CD4-positive, alpha-beta T cell treated with Interleukin-15 for 4 hours (primary cell): Measurements from ENCODE around the gene VAV3.

ENCODE experiments used
- DNase-seq: peaks from one replicate; pipeline ENCODE4 v3.0.0-alpha.2; 2020; ENCODE audit warnings: low spot score

The VAV3 gene

DNA sequence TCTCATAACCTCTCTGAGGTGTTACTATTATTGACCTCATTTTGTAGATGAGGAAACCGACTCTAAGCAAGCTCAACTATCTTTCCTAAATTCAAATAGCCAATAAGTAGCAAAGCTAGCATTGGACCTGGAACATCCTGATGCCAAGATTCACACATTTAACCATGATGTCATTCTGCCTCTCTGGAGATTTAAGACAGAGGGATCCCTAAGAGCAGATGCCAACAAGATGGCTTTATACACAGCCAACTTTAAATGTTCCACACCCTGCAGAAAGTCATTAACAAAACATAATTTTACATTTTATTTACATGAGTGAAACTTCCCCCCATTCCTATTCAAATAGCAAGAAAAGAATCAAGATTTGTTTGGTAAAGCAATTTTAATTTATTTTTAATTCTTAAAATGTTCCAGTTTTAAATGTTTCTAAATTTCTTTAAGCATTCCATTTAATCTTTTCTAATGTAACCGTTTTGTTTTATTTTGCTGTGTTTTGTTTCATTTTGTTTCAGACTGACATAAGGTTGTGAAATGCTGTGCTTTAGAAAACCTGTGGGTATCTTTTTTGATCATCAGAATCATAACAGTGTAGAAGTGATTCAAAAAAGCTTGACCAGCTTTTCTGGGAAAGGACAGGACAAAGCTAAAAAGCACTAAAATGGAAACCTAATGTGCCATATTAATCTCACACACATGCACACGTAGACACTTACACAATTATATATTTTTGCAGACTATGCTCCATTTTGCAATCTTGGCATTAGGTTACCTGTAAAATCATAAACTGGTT is 7.6 kb upstream of the VAV3 start:
- DNase-seq = no peak

DNA sequence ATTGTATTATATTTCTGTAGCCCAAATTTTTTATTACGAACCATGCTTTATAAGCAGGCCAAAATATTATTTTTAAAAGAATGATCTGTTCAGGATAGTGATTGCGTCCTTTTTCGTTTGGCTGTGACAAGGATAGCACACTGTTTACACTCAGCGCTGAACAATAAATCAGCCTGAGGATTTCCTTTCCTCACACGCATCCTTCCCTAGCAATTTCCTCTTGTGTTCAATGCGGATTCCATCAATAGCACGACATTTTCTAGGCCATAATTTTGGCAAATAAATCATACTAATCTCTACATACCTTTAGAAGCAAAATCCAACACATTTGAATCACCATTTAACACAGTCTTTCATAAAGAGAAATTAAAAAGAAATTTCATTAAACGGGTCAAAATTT is 1.6 kb upstream of the VAV3 start:
- no peak for DNase-seq

DNA sequence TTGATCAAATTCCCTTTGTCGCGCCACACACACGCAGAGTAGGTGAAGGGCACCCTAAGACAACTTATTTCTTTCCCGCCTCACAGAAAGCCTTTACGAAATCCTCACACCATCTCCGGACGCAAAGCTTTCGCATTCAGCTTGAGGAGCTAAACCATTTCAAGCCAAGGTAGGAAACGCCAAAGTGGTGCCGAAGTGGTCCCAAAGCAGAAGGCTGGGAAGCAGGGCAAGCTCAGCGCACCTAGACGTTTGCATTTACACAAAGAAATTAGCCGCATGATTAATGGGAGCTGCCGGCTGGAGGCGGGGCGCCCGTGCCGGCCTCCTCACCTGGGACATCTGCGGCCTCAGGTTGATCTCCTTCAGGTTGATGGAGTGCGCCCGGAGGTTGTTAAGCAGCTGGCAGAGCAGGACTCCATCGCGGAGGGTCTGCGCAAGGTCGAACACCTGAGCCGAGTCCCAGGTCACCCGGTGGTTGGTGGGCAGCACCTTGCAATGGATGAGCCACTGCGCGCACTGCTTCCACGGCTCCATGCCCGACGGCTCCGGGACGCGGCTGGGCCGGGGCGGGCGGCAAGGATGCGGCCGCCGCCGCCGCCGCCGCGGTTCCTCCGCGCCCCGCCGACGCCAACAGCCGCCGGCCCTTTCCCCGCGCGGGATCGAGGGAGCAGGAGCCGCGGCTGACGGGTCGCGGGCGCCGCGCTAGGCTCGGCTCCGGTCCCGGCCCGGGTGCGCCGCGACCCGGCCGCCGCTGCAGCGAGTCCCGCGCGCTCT is 457 bp downstream of the VAV3 start:
- DNase-seq = peak; percentile 20

DNA sequence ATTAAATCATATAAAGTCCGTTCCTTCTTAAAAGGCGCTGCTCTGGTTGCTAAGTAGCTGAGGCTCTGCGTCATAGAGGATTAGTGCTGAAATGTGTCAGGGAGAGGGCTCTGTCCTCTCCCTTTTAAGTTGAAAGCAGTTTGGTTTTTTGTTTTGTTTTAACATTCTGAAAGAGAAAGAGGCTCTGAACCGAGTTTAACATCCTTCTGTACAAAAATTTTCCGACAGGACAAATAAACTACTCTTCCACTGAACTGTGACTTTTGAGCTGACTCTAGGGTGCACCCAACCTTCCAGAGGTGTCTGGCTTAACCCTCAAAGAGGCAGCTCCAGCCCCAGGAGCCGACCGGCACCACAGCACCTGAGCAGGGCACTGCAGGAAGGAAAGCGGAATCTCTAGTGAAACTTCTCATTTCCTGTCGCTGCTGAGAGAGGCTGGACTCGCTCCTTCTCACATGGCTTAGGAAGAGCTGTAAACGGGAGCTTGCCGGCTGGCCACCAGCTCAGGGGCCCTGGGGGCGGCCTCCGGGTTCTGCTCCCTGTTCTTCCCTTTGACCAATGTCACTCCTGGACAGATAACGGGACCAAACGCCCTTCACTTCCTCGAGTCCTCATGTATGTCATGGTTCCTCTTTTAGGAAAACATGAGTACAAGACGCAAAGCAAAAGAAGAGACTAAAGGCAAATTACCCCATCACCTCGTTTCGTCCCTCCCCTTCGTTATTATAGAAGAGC is 1.2 kb downstream of the VAV3 start:
- peak; percentile 61 for DNase-seq

DNA sequence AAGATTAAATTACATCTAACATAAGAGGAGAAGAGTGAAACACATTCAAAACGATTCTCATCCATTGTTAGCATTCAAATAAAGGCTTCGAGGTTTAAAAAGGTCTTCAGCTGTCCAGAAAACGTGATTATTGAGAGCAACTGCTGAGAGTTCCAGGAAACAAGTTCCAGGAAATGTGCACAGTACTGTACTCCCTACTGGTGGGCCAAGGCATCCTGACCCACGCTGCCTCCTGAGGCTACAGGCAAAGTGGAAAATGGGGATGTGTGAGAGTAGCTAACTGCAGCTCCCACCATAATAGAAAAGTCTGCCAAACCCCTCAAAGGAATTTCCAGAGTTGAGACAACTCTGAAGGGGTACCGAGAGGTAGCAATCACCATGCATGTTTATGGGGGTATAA is 2.0 kb downstream of the VAV3 start:
- DNase-seq = no peak

DNA sequence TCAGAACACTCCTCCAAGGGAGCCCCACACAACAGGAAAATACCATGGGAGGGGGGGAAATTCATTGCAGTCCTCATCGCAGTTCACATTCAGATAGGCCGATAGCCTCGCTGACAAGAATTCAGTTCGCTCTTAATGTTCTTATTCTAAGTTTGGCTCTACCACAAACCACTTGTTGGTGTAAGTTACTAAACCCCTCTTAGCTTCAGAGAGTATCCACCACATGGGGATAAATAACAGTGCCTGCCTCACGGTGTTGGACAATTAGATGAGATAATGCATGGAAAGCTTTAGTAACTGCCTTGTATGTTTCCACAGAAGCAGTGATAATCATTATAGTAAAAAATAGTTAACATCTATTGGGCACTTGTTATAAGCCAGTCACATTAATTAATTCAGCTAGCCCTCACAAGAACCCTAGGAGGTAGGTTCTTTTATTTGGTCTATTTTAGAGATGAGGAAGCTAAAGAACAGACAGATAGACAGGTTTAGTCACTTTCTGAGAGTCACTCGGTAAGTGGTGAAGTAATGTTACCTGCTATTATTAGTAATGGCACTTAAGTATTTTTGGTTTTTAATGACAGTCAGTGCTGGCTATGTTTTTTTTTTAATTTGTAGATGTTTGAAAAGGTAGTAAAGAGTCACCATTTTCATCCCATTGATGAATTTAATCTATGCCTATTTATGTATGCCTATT is 10.1 kb downstream of the VAV3 start:
- no peak for DNase-seq

DNA sequence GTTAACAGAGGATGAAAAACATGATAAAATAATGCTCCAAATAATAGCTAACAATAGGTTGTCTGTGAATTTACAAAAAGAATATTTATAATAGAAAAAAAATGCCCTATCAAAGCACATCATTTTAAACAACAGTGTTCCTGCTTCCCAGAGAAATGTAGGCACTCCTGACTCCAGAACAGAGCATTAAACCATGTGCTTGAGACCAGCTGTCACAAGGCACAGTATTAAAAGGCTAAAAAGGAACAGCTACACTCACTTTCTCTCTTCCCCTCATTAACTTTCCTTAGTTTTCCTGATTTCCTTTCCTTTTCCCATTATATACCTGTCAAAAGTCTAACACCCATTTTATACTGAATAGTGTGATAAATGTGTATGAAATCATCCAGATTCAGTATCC is 10.9 kb downstream of the VAV3 start:
- no peak for DNase-seq

DNA sequence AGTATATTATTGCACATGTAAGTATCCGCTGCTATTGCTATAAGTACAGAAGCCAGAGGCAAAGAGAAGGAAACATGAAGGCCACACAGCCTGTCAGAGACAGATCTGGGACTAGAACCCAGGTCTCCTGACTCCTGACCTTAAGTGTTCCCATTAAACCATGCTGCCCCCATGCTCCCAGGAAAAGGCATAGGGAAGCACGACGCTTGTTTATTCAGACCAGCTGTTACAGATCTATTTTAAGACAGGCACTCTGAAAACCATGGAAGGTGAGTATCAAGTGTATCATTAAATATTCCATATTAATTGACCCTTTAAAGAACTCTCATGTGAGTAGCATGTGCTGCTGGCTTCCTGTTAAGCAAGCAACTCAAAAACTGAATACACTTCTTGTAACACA is 11.4 kb downstream of the VAV3 start:
- DNase-seq = no peak

DNA sequence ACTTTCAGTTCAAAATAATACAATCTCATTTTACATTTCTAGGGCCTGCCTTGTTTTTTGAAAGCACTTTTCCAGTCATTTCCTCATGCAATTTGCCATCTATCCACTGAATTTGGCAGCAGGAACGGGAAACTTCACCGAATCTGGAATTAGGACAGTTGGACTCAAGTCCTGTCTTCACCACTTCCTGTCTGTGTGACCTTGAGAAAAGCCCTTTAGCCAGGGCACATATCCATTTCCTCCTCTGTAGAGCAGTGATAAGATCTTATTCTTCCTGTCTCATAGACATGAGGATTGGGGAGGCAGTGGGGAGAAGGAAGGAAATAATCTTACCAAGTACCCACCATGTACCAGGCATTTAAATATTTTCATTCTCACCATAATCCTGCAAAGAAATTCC is 12.0 kb downstream of the VAV3 start:
- no peak for DNase-seq

DNA sequence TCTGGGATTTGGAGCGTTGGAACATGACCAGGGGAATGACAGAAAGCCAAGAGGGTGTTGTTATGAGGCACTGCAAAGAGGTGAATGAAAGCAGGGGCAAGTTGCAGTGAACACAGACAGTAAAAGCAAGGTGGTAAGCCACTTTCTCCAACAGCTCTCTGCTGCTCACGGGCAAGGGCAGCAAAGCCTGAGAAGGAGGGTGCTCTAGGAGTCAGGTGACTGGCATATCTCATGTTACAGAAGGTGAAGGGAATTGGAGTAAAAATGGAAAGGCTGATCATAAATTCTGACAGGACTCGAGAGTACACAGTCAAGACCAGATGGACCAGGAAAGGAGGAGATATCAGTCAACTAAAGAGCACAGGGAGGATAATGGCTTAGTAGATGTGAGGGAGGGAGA is 14.5 kb downstream of the VAV3 start:
- no peak for DNase-seq

DNA sequence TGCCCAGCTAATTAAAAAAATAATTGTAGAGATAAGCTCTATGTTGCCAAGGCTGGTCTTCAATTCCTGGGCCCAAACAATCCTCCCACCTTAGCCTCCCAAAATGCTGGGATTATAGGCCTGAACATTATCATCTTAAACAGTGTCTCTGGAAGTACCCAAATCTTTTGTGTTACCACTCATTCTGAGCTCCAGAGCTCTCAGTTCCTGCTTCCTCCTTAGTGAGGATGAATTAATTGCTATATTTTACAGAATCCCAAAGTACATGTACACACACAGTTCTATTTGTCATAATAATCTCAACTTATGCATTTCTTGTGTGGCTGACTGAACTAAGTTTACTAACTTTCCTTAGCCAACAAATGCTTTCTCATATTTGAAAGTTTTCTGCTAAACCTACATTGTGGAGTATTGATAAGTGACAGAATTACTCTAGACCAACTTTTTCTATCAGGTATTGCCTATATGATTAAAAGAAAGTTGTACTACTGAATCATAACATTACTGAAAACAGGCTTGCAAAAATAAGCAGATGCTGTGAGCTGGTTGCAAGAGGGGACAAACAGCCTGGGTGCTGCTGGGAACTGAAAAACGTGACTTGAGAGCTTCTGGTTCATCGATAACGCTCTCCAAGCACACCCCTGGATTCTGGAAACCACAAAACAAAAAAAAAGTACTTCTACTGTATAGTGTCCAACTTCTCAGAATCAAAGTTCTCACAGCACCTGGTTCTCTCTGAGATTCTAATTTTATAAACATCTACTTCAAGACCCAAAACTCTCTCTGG is 15.3 kb downstream of the VAV3 start:
- DNase-seq = no peak

DNA sequence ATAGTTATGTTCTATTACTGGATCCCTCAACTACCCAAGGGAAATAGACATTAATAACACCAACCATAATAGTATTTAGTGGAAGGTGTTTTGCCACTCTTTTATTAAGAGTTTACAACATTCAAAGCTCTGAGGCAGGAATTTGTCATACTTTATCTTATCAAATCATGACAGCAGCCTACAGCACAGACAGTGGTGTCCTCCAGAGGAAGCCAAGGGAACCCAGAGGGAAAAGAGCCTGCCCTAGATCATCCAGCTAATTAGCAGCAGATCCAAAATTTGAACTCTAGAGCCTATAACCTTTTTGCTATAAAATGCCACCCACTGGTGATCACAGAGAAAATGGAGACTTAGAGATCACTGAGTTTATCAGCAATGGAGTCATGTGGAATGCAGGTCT is 18.2 kb downstream of the VAV3 start:
- DNase-seq = no peak

DNA sequence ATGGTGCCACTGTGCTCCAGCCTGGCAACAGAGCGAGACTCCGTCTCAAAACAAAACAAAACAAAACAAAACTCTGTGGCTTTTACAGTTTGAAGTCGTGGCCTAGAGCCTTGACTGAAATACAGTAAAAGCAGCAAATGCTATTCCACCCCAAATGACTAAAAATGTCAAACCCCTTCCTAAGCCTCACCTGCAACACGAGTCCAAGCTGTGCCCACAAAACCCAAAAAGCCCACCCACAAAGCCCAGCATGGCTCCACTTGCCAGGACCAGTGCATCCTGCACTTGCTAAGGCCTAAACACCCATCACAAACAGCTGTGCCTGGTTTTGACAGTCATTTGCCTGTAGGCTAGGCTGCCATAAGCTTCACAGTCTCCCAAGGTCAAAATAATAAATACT is 21.3 kb downstream of the VAV3 start:
- DNase-seq = no peak

DNA sequence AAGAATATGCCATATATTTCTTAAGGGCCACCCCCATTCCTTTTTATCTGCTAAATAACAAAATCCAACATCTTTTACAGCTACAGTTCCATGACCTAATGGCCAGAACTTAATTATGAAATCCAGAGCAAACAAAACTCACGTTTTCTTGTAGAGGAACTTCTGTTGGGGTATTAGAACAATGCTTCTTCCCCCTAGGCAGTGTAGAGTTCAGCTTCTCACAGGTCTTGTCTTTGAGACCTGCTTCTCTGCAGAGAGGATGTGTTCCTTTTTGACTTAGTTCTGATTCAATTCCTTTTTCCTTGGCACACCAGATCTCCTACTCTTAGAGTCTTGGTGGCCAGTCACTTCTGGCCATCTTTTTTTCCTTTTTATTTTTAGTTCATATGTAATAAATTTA is 22.2 kb downstream of the VAV3 start:
- no peak for DNase-seq

DNA sequence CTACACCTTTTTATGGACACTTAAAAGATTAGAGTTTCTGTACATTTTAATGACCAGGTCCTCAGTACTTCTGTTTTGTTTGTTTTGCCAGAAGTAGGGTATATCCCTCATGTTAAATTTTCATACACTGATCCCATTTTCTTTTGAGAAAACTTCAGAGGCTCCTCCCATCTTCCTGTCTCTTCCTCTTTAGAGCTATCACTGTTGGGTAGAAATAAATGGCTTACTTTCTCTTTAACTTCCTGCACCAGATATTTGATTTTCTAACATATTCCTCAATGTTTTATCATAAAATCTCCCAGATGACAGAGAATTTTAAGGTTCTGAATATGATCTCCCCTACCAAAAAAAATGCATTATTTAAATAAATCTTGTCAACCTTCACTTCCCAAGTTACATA is 23.4 kb downstream of the VAV3 start:
- DNase-seq = no peak

DNA sequence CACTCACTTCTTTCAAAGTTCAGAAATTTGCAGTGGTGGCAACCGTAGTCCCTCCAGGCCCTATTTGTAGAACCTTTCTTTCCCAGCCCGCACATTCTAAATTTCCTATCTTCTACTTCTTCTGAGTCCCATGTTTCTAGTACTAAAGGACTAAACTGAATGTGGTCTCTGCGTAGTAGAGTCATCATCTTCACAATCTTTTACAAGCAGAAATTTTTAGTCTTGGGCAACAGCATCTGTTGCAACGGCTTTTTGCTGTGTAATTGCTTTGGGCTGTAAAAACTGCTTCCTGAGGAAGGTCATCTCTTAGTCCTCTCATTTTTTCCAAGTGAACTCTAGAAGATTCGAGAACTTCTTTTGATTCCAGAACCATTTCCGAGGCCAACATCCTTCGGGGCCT is 23.9 kb downstream of the VAV3 start:
- no peak for DNase-seq

DNA sequence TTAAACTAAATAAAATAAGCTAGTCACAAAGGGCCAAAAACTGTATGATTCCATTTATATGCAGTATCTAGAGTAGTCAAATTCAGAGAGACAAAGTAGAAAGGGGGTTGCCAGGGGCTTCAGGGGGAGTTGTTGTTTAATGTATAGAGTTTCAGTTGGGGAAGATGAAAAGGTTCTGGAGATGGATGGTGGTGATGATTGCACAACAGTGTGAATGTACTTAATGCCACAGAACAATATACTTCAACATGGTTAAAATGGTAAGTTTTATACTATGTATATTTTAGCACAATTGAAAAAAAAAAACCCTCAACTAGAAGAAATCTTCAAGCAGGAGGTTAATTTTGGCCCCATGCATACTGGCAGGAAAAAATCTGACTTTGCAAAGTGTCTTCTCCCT is 24.3 kb downstream of the VAV3 start:
- DNase-seq = no peak

DNA sequence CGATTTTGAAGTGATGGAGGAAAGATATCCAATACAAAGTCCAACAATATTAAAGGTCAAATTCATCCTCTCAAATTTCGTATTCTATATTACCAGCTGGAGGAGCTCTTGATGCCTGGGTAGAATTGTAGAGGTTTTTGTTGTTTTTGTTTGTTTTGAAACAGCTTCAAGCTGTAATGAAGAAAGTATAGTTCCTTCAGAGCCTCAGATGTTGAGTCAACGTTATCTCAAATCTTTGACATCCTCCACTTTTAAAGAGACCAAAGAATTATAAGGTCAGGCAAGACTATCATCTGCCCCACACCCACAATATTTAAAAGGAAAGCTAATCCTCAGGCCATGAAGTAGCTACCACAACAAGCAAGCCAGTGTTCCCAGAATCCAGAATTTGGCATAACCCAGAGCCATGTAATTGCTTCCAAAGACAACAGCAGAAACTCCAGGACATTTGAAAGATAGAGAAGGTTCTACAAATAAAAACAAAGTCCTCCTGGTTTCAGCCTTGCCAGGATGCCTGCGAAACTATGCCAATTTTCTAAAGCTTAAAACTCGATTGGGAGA is 24.9 kb downstream of the VAV3 start:
- no peak for DNase-seq

DNA sequence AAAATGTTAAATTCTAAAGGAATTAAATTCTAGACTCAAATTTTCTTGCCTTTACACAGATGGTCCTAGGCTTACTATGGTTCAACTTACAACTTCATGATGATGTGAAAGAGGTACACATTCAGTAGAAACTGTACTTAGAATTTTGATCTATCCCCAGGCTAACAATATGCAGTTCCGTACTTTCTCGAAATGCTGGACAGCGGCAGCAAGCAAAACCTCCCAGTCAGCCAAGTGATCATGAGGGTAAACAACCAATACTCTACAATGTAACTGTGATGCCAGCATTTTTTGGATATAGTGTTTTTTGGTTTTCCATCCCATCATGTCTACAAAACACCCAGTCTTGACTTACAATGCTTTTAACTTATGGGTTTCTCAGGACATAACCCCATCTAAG is 25.7 kb downstream of the VAV3 start:
- DNase-seq = no peak

DNA sequence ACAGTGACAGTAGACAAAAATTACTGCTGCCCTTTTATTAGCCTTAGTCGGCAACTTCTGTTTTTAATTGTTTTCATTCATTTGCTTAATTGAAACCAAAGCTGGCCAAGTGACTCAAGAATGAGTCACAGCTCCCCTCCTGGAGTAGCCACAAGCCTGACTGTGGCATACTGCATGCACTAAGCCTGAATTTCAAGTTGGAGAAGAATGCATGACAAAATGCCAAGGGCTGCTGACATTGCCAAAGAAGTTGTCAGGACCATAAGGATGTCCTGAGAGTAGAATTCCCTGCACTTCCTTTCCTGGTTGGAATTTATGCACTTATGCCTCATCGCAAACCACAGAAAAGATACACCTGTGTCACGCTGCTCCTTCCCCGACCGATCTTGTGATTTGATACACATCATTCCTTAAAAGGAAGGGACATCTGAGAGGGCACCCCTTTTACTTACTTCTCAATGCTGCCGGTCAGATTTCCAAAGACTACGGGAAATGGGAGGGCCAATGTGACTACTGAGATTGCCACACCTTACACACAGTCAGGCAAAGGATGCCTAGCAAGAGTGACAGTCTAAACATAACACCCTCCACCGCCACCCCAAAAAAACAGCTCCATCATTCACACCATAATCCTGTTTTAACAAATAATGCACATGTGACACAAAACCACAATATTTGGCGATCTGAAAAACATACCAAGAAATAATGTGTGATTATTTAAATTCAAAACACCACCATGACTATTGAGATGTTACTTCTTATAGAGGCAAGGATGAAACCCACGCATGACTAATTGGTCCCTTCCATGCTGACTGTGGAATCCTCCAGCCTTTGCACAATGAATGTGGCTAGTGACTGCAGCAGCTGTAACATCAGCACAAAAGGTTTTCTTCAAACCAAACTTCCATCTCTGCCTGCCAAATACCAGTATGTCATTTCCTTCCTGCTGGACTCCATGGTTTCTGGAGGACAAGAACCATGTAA is 28.2 kb downstream of the VAV3 start:
- peak; percentile 65 for DNase-seq
